ENCODE measurements around the gene NFATC4.
A peak's percentile ranks its signal among the peaks of the same experiment; 100 is the strongest.

Gene NFATC4

GRCh38 chr14:24390701-24391468 lies 22.9 kb downstream of the NFATC4 start:
- no peak for DNase-seq

- DNase-seq, result no peak
Observed at GRCh38 chr14:24392325-24393091, 24.5 kb downstream of the NFATC4 start.

GRCh38 chr14:24394275-24394674 lies 26.3 kb downstream of the NFATC4 start:
- DNase-seq, result no peak

GRCh38 chr14:24395609-24396582 lies 27.9 kb downstream of the NFATC4 start:
- DNase-seq, result peak in 1 of 2 donors; percentile 4

- DNase-seq, result no peak
Observed at GRCh38 chr14:24397639-24398292, 29.8 kb downstream of the NFATC4 start.

- DNase-seq, result no peak
Observed at GRCh38 chr14:24398293-24398652, 30.3 kb downstream of the NFATC4 start.

- DNase-seq, result peak in 1 of 2 donors; percentile 23
Observed at GRCh38 chr14:24398653-24399446, 30.9 kb downstream of the NFATC4 start, which contains the start of gene NYNRIN. NYNRIN (plus strand) TSS chr14:24399003; CDS start chr14:24399247, 244 bp downstream.

- no peak for DNase-seq
Observed at GRCh38 chr14:24399447-24399822, 31.5 kb downstream of the NFATC4 start.

GRCh38 chr14:24399999-24400718 lies 32.2 kb downstream of the NFATC4 start:
- DNase-seq, result no peak

- no peak for DNase-seq
Observed at GRCh38 chr14:24401810-24402702, 34.1 kb downstream of the NFATC4 start.

- no peak for DNase-seq
Observed at GRCh38 chr14:24403294-24403998, 35.5 kb downstream of the NFATC4 start.

GRCh38 chr14:24404814-24405213 lies 36.8 kb downstream of the NFATC4 start:
- DNase-seq, result no peak

- DNase-seq, result no peak
Observed at GRCh38 chr14:24406416-24406815, 38.4 kb downstream of the NFATC4 start.

GRCh38 chr14:24407608-24408325 lies 39.8 kb downstream of the NFATC4 start:
- DNase-seq, result no peak

GRCh38 chr14:24408764-24409163 lies 40.8 kb downstream of the NFATC4 start:
- DNase-seq, result no peak

- no peak for DNase-seq
Observed at GRCh38 chr14:24409192-24409591, 41.2 kb downstream of the NFATC4 start.

GRCh38 chr14:24409956-24410355 lies 42.0 kb downstream of the NFATC4 start:
- no peak for DNase-seq
